ENCODE results near the gene GH1.
"Not testable (repeated sequence)": the region's sequence is repeated elsewhere in the genome, so short reads cannot be mapped to it uniquely, and the experiment has no call there.

DNA sequence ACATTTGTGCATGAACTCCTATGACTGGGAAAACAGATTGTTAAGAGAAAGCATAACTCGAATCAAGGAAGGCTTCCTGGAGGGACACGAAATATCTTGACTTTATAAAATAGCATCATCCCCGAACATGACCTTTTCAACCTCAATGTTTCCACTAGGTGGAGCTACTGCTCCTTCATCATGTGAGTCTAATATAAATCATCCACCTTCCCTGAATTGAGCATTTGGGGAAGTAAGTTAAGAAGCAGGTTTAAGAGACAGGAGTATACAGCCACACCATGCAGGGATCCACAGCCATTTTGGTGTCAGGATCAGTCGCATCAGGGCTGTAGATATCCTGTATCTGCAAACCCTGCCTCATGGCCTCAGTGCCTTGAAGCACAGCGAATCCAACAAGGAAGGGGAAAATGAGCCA lies 14.8 kb downstream of the GH1 start:
- peak; percentile 40; the same call in 1 of the 2 replicates for TF ChIP-seq CTCF (conservative IDR thresholded peaks at IDR 0.05; ENCODE audit: low read depth, low read length)
- TF ChIP-seq EZH2 (IDR thresholded peaks at IDR 0.05; ENCODE audit: borderline replicate concordance, low read depth, low read length, poor library complexity, severe bottlenecking): not testable (repeated sequence)
